Fibroblast of pulmonary artery (primary cell): ENCODE results near the gene NBL1.

Experiments
- DNase-seq: peaks from one replicate; pipeline ENCODE4 v3.0.0-alpha.2; 2010; ENCODE audit warnings: low read depth
- H3K4me3 ChIP-seq: replicated peaks from 2 replicates; pipeline ENCODE4 v1.5.1; 2011; ENCODE audit warnings: low read depth, mild to moderate bottlenecking, control low read depth, low read length, moderate library complexity
- CTCF ChIP-seq: IDR thresholded peaks from 2 replicates; pipeline ENCODE4 v1.5.1; 2011; ENCODE audit warnings: mild to moderate bottlenecking, control low read depth, low read length, inconsistent platforms; ENCODE audit errors: missing control alignments

The NBL1 gene

GRCh38 chr1:19705464-19705863 is 61.4 kb downstream of the NBL1 start:
- no peak for TF ChIP-seq CTCF
- H3K4me3 ChIP-seq = no peak overlapping the region
- DNase-seq = no peak

GRCh38 chr1:19706136-19706535 is 62.0 kb downstream of the NBL1 start:
- no peak overlapping the region for H3K4me3 ChIP-seq
- no peak for TF ChIP-seq CTCF

More at GRCh38 chr1:19706136-19706535, 62.0 kb downstream of the NBL1 start:
- no peak for DNase-seq
